Right lung (tissue), 5 donors: Measurements from ENCODE around the gene NR2F6. TPM values are rescaled to one million over a fixed set of nuclear protein-coding genes. Genes with fewer than 3 reads are reported as not detected.
"Not testable (repeated sequence)": the region's sequence is repeated elsewhere in the genome, so short reads cannot be mapped to it uniquely, and the experiment has no call there.

Experiments used
- DNase-seq, 2 donors: peaks; one replicate each; pipeline ENCODE4 v3.0.0-alpha.2; 2013
- polyA plus RNA-seq, 5 donors: library from polyadenylated mRNA; unstranded; fragments of 120-200 nt; gene quantifications; one replicate each; pipeline versions ENCODE4 v1.2.1 to v1.2.3, GENCODE V29; 2013; ENCODE audit warnings: inconsistent platforms in 1 of 5, low replicate concordance in 1 of 5; ENCODE audit not compliant: insufficient read length in 5 of 5, insufficient read depth in 1 of 5

The NR2F6 gene
- polyA plus RNA-seq, 5 donors, result 19.8 to 46.6 (median 24.9) TPM

DNA sequence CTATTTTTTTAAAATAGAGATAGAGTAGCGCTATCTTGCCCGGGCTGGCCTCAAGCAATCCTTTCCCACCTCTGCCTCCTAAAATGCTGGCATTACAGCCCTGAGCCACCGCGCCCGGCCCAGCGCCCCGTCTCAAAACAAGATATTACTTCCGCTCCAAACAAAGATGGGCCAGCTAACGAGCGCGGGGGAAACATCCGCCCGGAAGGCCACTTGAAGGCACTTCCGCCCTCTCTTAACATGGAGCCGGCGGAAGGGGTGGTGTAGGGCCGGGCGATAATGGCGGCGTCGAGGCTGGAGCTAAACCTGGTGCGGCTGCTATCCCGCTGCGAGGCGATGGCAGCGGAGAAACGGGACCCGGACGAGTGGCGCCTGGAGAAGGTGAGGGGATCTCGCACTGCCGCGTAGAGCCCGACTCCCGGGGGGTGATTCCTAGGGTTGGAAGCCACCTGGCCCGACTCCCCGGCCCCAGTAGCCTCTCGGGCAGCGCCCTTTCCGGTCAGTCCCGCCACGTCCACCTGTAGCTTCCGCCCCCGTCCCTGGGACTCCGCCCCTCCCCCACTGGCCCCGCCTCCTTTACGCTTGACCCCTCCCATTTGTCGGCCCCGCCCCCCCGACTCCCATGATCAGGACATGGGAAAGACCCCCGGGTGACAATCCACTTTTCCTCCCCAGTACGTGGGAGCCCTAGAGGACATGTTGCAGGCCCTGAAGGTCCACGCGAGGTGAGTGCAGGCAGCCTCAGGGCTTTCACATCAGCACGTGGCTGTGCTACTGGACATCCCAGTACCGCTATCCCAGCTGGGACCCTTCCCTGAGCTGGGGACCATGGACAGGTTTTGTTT lies 30.4 kb downstream of the NR2F6 start, which contains the start of gene USE1:
Gene USE1, plus strand, starts transcription at position 231 of the 845 bp plus-strand sequence. Its CDS starts 49 bp downstream, at position 280.
- peak; percentile 92 to 93 for DNase-seq

DNA sequence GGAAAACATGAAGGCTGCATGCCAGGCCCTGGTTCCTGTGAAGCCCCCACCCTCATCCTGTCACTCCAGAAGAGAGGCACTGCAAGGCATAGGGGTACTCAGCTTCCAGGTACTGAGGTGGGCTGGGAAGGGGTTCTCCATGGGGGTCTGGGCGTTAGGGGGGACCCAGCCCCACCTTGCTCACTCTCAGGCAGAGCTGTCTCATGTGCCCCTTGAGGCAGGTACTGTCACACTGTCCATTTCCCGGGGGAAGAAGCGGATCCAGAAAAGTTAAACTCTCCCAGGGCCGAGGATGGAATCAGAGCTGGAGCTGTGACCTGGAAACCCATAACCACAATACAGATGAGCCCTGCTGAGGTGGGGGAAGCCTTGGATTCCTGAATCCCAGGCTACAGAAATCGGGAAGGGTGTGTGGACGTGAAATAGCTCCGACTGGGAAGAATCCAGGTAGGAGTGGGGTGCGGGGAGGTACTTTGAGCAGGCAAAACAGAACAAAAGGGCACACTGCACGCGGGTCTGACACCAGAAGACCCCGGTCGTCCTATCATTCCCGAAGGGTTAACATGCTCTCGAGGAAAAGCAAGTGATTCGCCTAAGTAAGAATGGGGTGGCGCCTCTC lies 31.1 kb downstream of the NR2F6 start:
- no peak for DNase-seq

DNA sequence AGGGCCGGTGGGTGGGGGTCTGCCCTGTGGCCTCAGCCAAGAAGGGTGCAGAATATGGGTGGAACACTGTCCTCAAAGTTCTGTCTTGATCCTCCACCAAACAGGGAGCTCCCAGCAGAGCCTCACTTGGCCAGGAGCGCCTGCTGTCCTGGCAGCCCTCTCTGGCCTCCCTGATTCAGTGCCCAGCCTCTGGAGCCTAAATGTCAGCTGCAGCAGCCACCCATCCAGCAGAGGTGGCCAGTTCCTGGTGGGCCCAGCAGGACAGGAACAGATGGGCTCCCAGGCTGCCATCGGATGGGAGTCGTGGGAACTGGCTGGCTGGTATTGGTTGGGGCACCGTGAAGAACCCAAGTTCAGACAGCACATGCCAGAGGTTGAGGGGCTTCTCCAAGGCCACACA lies 32.4 kb downstream of the NR2F6 start:
- DNase-seq, result no peak

DNA sequence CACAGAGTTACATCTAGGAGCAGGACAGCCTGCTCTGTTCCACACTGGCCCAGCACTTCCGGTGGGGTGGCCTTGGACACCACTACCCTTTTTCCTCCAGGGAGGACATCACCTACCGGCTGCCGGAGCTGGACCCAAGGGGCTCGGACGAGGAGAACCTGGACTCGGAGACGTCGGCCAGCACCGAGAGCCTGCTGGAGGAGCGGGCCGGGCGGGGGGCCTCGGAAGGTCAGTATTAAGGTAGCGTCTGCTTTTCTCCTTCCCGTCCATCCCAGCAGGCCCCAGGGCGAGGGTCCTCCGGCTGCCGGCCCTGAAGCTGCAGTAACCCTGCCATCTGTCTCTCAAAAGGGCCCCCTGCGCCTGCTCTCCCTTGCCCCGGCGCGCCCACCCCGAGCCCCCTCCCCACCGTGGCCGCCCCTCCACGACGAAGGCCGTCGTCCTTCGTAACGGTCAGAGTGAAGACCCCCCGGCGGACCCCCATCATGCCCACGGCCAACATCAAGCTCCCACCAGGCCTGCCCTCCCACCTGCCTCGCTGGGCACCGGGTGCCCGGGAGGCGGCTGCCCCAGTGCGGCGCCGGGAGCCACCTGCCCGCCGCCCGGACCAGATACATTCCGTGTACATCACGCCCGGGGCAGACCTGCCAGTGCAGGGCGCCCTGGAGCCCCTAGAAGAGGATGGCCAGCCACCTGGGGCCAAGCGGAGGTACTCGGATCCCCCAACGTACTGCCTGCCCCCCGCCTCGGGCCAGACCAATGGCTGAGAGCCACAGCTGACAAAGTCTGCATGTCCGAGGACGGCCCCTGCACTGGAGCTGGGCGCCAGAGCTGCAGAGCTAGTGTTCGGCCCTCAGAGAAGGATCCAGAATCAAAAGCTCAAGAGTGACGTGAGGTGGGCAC lies 33.9 kb downstream of the NR2F6 start:
- no peak for DNase-seq

DNA sequence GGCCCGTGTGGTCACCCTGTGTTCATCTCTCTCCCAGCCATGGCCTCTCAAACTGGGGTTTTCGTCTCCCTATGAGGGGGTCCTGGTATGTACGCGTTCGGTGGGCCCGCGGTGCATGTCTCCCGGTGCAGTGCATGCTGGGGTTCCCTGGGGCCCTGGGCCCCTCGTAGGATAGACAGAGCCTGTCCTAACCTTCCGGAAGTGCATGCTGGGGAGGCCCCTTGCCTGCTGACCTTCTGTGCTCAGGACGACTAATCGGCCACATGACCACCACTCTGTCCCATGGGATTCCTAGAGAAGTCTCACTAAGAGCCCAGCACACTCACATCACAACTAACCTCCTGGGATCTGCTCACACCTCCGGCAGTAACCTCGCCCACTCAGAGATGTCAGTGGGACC lies 35.4 kb downstream of the NR2F6 start:
- DNase-seq, result no peak

DNA sequence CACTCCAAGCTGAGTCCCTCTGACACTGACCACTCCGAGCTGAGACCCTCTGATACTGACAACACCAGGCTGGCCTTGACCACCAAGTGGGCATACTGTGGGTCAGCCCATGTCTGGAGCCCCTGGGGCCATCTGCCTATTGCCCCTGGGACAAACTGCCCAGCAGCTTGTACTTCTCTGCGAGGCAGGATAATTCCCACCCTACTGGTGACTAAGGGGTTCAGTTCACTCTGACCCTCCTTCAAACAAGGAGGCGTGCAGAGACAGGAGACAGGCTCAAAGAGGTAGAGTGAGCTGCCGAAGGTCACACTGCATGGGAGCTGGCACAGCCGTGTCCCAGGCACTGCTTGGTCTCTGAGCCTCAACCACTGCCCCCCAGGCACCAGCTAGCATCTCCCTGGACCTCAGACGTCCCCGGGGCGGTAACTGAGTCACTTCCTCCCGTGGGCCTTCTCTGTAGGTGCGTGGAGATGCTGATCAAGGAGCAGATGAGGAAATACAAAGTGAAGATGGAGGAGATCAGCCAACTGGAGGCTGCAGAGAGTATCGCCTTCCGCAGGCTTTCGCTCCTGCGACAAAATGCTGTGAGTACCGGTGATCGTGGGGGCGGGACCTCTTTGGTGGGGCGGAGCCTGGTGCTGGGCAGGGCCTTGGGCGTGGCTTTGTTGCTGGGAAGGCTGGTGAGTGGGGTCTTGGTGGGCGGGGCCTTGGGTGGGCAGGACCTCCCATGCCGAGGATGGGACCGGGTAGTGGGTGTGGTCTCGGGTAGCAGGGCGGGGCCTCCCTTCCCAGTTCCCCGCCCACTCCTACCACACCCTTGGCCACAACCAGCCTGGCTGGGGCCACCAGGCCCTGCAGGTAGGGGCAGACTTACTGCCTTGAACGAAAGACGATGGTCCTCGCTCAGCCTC lies 36.3 kb downstream of the NR2F6 start:
- DNase-seq, result no peak

DNA sequence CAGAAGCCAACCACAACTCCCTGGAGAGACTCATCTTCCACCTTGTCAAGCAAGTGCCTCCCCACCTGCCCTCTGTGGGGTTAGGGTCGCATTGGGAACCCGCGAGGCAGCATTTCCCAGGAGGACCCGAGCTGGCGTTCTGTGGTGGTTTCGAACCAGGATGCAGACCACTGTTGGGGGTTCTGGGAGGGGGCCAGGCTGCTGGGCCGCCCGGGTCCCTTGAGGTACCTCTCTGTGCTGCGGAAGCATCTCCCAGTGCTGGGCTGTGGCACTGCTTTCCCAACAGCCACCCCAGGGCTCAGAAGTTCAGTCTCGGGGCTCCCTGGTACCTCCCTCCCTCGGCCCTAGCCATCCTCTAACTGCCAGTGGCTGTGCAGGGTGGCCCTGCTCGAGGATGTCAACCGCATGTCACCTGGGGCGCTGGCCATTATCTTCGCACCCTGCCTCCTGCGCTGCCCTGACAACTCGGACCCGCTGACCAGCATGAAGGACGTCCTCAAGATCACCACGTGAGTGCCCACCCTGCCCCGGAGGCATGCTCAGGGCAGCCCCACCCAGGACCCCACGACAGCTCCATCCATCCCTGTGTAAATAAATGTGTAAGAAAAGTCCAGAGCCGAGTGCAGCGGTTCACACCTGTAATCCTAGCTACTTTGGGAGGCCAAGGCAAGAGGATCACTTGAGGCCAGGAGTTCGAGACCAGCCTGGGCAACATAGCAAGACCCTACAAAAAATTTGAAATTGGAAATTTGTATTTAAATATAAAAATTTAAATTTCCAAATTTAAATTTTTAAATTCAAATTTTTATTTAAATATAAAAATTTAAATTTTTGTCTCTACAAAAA lies 38.8 kb downstream of the NR2F6 start:
- no peak for DNase-seq

DNA sequence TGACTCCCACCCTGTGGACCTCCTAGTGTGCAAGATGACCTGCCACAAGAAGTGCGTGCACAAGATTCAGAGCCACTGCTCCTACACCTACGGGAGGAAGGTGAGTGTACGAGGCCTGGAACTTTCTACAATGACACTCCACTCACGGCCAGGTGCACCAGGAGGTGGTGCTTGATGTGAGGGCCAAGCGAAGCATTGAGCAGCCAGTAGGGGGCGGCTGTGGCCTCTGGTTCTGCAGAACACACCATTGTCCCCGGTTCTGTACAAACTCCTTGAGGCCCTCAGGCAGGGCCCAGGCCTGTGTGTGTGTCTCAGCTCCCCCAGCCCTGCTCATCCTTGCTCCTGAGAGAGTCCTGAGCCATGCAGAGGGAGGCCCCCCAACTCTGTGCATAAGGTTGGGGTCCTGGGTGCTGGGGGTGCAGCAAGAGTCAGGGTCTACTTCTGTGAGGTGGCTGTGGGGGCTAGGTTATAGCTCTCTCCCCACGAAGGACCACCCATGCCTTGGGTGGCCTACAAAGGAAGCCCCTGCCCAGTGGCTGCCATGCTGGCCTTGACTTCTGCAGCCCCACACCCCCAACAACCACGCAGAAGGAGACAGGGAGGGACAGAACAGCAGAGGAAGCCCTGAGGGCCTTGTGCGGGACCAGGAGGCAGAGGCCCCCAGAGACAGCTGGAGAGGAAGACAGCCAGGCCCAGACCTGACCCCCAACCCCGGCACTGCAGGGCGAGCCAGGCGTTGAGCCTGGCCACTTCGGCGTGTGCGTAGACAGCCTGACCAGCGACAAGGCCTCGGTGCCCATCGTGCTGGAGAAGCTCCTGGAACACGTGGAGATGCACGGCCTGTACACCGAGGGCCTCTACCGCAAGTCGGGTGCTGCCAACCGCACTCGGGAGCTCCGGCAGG lies 40.2 kb downstream of the NR2F6 start:
- DNase-seq, result peak; percentile 19 to 29

DNA sequence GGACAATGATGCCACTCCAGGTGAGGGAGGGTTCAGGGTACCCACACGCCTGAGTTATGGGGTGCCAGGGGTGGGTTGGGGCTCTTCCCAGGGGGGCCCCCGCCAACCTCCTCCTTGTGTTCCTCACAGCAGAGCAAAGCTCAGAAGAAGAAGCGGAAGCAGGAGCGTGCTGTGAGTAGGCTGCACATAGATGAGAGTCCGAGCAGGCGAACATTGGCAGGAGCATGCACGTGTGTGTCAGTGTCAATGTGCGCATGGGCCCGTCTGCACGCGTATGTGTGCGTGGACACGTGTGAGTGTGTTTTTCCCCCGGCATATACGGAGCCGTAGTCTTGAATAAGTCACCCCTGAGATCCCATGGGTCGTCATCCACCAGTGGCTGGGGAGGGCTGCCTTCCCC lies 43.0 kb downstream of the NR2F6 start:
- DNase-seq, result no peak

DNA sequence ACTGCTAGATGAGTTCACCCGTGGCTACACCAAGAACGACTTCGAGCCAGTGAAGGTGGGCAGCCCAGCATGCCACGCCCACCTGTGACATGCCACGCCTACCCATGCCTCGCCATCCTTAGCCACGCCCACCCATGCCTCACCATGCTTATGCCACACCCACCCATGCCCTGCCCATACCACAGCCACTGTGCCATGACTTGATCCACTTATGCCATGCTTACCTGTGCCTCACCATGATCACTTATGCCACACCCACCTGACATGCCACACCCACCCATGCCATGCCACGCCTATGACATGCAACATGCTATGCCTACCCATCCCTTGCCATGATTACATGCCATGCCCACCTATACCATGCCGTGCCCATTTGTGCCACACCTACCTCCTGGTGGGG lies 43.5 kb downstream of the NR2F6 start:
- DNase-seq, result no peak

DNA sequence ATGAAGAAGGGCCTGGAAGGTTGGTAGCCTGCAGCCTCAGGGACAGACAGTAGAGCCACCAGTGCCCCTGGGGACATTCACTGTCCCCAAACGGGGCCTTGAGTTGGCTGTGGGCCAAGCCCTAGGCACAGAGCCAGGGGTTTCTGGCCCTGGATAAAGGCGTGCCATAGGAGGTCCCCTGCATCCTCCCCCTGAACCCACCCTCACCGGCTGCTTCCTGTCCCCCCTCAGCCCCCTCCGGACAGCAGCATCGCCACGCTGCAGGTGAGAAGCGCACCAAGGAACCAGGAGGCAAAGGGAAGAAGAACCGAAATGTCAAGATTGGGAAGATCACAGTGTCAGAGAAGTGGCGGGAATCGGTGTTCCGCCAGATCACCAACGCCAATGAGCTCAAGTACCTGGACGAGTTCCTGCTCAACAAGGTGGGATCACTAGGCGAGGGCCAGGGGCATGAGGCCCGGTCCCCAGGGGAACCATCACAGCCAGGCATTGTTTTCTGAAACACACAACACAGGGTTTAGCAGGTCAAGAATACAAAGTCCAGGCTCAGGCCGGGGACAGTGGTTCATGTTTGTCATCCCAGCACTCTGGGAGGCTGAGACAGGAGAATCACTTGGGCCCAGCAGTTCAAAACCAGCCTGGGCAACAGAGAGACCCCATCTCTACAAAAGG lies 45.2 kb downstream of the NR2F6 start:
- no peak for DNase-seq

DNA sequence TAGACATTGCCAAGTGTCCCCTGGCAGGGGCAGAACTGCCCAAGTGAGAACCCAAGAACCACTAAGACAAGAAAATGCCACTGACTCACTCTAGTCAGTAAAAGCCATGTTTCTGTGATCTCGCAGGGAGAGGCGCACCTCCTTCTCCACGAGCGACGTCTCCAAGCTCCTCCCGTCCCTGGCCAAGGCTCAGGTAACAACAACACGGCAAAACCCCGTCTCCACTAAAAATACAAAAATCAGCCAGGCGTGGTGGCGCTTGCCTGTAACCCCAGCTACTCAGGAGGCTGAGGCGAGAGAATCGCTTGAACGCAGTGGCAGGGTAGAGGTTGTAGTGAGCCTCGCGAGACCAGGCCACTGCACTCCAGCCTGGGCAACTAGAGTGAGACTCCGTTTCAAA lies 48.1 kb downstream of the NR2F6 start:
- DNase-seq, result no peak

DNA sequence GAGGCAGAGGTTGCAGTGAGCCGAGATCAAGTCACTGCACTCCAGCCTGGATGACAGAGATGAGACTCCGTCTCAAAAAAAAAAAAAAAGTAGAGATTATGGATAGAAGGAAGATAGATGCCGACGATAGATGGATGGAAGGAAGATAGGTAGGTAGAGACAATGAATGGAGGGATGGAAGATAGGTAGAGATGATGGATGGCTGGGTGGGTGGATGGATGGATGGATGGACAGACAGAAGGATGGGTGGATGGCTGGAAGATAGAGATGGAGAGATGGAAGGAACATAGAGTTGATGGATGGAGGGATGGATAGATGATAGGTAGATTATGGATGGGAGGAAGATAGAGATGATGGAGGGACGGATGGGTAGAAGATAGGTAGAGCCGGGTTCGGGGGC lies 49.1 kb downstream of the NR2F6 start:
- no peak for DNase-seq

DNA sequence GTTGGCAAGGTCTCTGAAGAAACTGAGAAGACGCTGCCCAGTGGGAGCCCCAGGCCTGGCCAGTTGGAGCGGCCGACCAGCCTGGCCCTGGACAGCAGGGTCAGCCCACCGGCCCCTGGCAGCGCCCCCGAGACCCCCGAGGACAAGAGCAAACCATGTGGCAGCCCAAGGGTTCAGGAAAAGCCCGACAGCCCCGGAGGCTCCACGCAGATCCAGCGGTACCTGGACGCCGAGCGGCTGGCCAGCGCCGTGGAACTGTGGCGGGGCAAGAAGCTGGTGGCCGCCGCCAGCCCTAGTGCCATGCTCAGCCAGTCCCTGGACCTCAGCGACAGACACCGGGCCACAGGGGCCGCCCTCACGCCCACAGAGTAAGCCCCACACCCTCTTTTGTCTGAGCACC lies 50.6 kb downstream of the NR2F6 start:
- DNase-seq, result no peak

DNA sequence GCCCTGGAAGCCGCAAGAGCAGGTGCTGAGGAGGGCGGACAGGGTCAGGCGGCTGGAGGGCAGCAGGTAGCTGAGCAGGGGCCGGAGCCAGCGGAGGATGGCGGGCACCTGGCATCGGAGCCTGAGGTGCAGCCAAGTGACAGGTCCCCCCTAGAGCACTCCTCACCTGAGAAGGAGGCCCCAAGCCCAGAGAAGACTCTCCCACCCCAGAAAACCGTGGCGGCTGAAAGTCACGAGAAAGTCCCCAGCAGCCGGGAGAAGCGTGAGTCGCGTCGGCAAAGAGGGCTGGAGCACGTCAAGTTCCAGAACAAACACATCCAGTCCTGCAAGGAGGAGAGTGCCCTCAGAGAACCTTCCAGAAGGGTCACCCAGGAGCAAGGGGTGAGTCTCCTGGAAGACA lies 51.1 kb downstream of the NR2F6 start:
- DNase-seq, result no peak

DNA sequence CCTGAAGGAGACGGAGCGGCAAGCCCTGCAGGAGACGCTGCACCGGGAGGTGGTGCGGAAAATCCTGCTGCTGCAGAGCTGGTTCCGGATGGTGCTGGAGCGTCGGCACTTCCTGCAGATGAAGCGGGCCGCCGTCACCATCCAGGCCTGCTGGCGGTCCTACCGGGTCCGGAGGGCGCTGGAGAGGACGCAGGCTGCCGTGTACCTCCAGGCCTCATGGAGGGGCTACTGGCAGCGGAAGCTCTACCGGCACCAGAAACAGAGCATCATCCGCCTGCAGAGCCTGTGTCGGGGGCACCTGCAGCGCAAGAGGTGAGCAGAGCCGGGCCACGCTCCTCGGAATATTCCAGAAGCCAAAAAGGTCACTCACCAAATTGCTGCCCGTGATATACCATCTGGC lies 53.0 kb downstream of the NR2F6 start:
- DNase-seq, result no peak

DNA sequence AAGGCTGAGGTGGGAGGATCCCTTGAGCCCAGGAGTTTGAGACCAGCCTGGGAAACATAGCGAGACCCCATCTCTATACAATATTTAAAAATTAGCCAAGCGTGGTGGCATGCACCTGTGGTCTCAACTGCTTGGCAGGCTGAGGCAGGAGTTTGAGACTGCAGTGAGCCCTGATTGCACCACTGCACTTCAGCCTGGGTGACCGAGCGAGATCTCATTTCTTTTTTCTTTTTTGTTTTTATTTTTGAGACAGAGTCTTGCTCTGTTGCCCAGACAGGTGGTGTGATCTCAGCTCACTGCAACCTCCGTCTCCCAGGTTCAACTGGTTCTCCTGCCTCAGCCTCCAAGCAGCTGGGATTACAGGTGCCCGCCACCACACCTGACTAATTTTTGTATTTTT lies 54.0 kb downstream of the NR2F6 start:
- DNase-seq, result not testable (repeated sequence)

DNA sequence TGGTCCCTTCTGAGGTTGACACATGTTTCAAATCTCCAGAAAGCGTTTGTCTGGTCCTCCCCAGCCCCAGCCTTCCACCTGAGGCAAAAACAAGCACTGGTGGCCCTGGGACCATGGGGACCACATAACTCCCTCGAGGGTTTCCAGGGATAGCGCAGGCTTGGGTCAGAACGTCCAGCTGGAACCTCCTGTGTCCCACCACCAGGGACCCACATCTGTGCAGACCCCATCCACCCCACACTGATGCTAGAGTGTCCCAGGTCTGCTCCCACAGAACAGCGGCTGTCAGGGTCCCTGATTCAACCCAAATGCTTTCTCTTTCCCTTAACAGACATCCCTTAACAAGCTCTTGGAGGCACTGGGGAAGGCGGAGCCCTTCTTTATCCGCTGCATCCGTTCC lies 60.1 kb downstream of the NR2F6 start:
- no peak for DNase-seq
